GM19035 (cell line): Measurements from ENCODE around the gene CLDN6.
A peak's percentile ranks its signal among the peaks of the same experiment; 100 is the strongest.

Source experiments
- ATAC-seq: cut with Tn5 transposase; IDR thresholded peaks from one replicate; pipeline ENCODE4 v1.9.1; 2021; ENCODE audit not compliant: unreplicated experiment

Gene CLDN6

GRCh38 chr16:3029491-3030221 lies 11.7 kb upstream of the CLDN6 start:
- ATAC-seq, result no peak

GRCh38 chr16:3028716-3029319 lies 10.8 kb upstream of the CLDN6 start:
- ATAC-seq, result no peak

GRCh38 chr16:3027983-3028715 lies 10.2 kb upstream of the CLDN6 start:
- ATAC-seq, result peak; percentile 27

GRCh38 chr16:3027489-3027795 lies 9.5 kb upstream of the CLDN6 start:
- no peak for ATAC-seq

GRCh38 chr16:3026609-3027488 lies 8.9 kb upstream of the CLDN6 start:
- ATAC-seq, result no peak

- no peak for ATAC-seq
Observed at GRCh38 chr16:3026003-3026378, 8.0 kb upstream of the CLDN6 start.

GRCh38 chr16:3025032-3026002 lies 7.3 kb upstream of the CLDN6 start:
- ATAC-seq, result no peak

GRCh38 chr16:3023669-3024478 lies 5.9 kb upstream of the CLDN6 start, which contains the start of the genes HCFC1R1 and THOC6:
HCFC1R1 (minus strand) TSS chr16:3023942; CDS start chr16:3023941, 1 bp downstream.
THOC6 (plus strand) TSS chr16:3024035; CDS start chr16:3024327, 292 bp downstream.
- ATAC-seq, result peak; percentile 77

GRCh38 chr16:3023415-3023668 lies 5.4 kb upstream of the CLDN6 start:
- no peak for ATAC-seq

- ATAC-seq, result no peak
Observed at GRCh38 chr16:3022684-3023414, 4.9 kb upstream of the CLDN6 start.

- ATAC-seq, result no peak
Observed at GRCh38 chr16:3022208-3022683, 4.3 kb upstream of the CLDN6 start.

GRCh38 chr16:3021449-3022207 lies 3.6 kb upstream of the CLDN6 start:
- no peak for ATAC-seq

GRCh38 chr16:3020604-3021448 lies 2.8 kb upstream of the CLDN6 start:
- ATAC-seq, result no peak

- no peak for ATAC-seq
Observed at GRCh38 chr16:3020247-3020603, 2.2 kb upstream of the CLDN6 start, which contains the start of gene TNFRSF12A. TNFRSF12A (plus strand) TSS chr16:3020368; CDS start chr16:3020398, 30 bp downstream.

GRCh38 chr16:3019594-3020246 lies 1.7 kb upstream of the CLDN6 start:
- no peak for ATAC-seq

GRCh38 chr16:3017344-3017743 lies 639 bp downstream of the CLDN6 start:
- ATAC-seq, result no peak
